Tibial artery (tissue), 4 donors: ENCODE measurements around the gene BRCA1.

ENCODE experiments used
- DNase-seq, 2 donors: peaks; one replicate each; pipeline ENCODE4 v3.0.0-alpha.2; 2019
- H3K27ac ChIP-seq, 2 donors: fragments of 200-600 bp; sonication (generic) in 1 of 2; 1 replicate in 1 of 2; 2 replicates in 1 of 2; pipeline ENCODE4 v1.5.1; 2018 to 2019; ENCODE audit warnings: mild to moderate bottlenecking in 1 of 2
- H3K27me3 ChIP-seq, 2 donors: fragments of 200-600 bp; sonication (generic) in 1 of 2; one replicate each; pipeline versions ENCODE4 v1.5.1 to v1.6.0; 2016 to 2019
- H3K36me3 ChIP-seq, 3 donors: fragments of 200-600 bp; sonication (generic) in 2 of 3; one replicate each; pipeline ENCODE4 v1.5.1; 2016 to 2019; ENCODE audit warnings: mild to moderate bottlenecking in 2 of 3
- H3K4me1 ChIP-seq, 4 donors: fragments of 200-600 bp; sonication (generic) in 2 of 4; 1 replicate in 3 of 4; 2 replicates in 1 of 4; pipeline ENCODE4 v1.5.1; 2016 to 2019
- H3K4me3 ChIP-seq, 2 donors: fragments of 200-600 bp; sonication (generic) in 1 of 2; 1 replicate in 1 of 2; 2 replicates in 1 of 2; pipeline ENCODE4 v1.5.1; 2018 to 2019; ENCODE audit warnings: mild to moderate bottlenecking in 2 of 2
- H3K9me3 ChIP-seq, 3 donors: fragments of 200-600 bp; sonication (generic) in 1 of 3; one replicate each; pipeline ENCODE4 v1.5.1; 2016 to 2019
- CTCF ChIP-seq, 2 experiments: fragments of 200-600 bp in 1 of 2; fragments of 450-650 bp in 1 of 2; IDR thresholded peaks; one replicate each; pipeline ENCODE4 v1.5.1; 2017 to 2019; ENCODE audit warnings: antibody characterized with exemption in 2 of 2, mild to moderate bottlenecking in 1 of 2, moderate library complexity in 1 of 2
- intact Hi-C: fragments of 100-400 bp; cut with DNase I; formaldehyde crosslinking; loops from one replicate; pipeline ENCODE4 v1.15.0; 2023; ENCODE audit warnings: low total_unique reads

The BRCA1 gene

GRCh38 chr17:42999003-42999525, 126.1 kb downstream of the BRCA1 start:
- Histone ChIP-seq H3K4me3 (peak overlapping the region; percentile 57 to 74), H3K27me3 (no peaks in the 10 kb centered on the region), H3K36me3 (peaks cover 31 to 51% (median 31%) of the 10 kb centered on the region in 3 donors), H3K4me1 (peaks cover 0 to 20% (median 17%) of the 10 kb centered on the region in 4 donors), H3K9me3 (no peaks in the 10 kb centered on the region), H3K27ac (peak overlapping the region; percentile 83 to 85)
- no peak for TF ChIP-seq CTCF (IDR thresholded peaks at IDR 0.05)
- no peak for DNase-seq
- intact Hi-C loops = loop anchor here (5.0 kb wide), 1 partner anchor 157 kb away; the partner anchor contains the start of gene AOC2

- intact Hi-C loops = loop anchor here (5.0 kb wide), 1 partner anchor 156 kb away; the partner anchor contains the start of gene AOC2
- peak; percentile 99 to 100 for DNase-seq
- Histone ChIP-seq H3K4me1 (peaks cover 0 to 20% (median 17%) of the 10 kb centered on the region in 4 donors), H3K36me3 (peaks cover 31 to 51% (median 39%) of the 10 kb centered on the region in 3 donors), H3K4me3 (peak within 1 kb of the TSS; percentile 57 to 74), H3K27me3 (no peaks in the 10 kb centered on the region), H3K27ac (peak within 1 kb of the TSS; percentile 83 to 85), H3K9me3 (no peaks in the 10 kb centered on the region)
- TF ChIP-seq CTCF (IDR thresholded peaks at IDR 0.05) = peak; percentile 90 to 94
These were observed 126.9 kb downstream of the BRCA1 start, which contains the start of gene RPL27 for GRCh38 chr17:42997984-42998938. RPL27 (plus strand) TSS chr17:42998419; CDS start chr17:42998751, 332 bp downstream.

DNA sequence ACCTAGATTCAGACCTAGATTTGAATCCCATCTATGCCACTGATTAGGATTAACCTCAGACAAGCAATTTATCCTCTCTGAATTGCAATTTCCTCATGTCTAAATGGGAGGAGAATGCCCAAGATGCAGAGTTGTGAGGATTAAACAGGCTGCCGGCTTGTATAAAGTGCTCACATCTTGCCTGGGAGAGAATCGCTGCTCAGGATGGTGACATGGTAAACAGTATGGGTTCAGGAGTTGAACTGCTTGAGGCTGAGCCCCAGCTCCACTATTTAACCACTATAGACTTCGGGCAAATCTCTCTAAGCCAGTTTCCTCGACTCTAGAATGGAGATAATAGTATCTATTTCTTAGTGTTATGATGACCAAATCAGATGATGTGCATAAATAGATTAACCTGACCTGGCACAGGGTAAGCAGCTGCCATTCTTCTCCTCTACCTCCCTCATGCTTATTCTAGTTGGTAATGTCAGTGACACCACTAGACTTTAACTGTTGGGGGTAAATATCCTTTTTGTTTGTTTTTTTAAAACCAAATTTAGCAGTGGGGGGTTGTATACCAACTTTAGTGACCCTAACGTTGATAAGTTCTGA, 127.7 kb downstream of the BRCA1 start:
- H3K27ac ChIP-seq = peak overlapping the region; percentile 76 to 77
- no peaks in the 10 kb centered on the region for H3K9me3 ChIP-seq
- H3K4me1 ChIP-seq = peaks cover 0 to 20% (median 17%) of the 10 kb centered on the region in 4 donors
- no peaks in the 10 kb centered on the region for H3K27me3 ChIP-seq
- intact Hi-C loops = loop anchor here (5.0 kb wide), 1 partner anchor 155 kb away; the partner anchor contains the start of gene AOC2
- TF ChIP-seq CTCF (IDR thresholded peaks at IDR 0.05) = no peak
- H3K4me3 ChIP-seq = peak overlapping the region; percentile 30 to 74
- DNase-seq = no peak
- H3K36me3 ChIP-seq = peaks cover 28 to 51% (median 41%) of the 10 kb centered on the region in 3 donors
